GM21423 (cell line): ENCODE results near the gene RABL6.
A peak's percentile ranks its signal among the peaks of the same experiment; 100 is the strongest.
"Not testable (repeated sequence)": the region's sequence is repeated elsewhere in the genome, so short reads cannot be mapped to it uniquely, and the experiment has no call there.

Experiments
- ATAC-seq: cut with Tn5 transposase; IDR thresholded peaks from one replicate; pipeline ENCODE4 v1.9.1; 2021; ENCODE audit warnings: mild to moderate bottlenecking, moderate library complexity; ENCODE audit not compliant: unreplicated experiment

Gene RABL6

DNA sequence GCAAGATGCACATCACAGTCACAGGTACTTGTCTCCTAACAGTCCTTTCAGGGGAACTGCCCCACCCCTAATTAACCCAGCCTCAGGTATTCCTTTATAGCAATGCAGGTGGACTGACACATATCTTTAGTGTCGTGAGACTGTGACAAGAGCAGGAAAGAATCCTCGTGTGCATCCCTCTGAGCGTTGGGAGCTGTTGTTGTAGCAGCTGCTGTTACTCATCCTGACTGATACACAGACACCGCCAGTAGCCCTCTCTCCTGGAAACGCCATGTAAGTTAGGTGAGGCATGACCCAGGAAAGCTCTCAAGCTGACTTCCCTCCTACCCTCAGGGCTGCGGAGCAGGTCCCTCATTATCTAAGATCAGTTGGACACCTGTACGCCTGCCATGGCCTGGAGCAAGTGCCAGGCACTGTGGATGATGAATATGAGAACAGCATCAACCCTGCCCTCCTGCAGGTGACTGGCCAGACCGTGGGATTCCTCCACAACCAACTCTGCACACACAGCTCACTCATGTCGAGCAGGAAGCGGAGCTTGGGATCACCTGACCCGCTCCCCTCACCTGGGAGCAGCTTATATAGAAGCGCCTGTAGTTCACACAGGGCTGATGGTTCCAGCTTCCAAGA lies 33.2 kb upstream of the RABL6 start:
- no peak for ATAC-seq

DNA sequence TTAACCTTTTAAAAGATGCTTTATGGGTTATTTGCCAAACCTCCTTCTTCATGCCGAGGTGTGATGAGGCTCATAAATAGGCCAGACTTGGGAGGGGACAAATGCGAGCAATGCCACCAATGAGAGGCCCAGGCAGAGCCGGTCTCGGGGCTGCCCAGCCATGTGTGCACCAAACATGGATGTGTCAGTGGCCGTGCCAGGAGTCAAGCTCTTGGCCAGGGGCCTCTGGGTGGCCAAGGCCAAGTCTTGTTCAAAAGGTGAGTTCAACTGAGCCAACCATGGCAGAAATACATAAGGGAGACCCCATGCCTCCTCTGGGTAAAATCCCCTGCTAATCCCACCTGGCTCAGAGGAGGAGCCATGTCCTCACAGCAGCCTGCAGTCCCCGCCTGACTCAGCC lies 32.6 kb upstream of the RABL6 start:
- no peak for ATAC-seq

DNA sequence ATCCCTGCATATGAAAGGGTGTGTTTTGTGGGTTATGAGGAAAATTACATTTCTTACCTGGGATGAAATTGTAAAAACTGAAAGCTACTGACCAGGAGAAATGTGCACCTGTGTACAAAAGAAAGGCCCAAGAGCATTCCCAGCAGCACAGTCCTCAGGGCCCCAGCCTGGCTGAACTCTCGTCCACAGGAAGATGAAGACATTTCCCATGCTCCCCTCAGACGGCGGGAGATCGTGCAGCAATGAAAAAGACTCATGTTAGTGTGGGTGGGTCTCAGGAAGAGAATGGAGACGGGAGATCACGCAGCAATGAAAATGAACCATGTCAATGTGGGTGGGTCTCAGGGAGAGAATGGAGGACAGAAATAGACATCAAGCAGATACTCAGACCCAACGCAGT lies 30.8 kb upstream of the RABL6 start:
- no peak for ATAC-seq

DNA sequence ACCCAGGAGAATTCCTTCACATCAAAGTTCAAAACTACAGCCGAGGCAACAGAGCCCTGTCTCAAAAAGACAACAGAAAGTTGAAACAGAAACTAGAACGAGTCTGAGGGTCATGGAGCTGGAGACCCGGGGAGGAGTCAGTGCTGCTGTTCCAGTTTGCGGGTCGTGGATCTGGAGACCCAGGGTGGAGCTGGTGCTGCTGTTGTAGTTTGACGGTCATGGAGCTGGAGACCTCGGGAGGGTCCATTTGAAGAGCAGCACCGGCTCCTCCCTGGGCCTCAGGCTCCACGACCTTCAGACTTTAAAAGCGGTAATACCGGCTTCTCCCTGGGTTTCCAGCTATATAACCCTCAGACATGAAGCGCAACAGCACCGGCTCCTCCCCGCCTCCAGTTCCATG lies 30.4 kb upstream of the RABL6 start:
- no peak for ATAC-seq

DNA sequence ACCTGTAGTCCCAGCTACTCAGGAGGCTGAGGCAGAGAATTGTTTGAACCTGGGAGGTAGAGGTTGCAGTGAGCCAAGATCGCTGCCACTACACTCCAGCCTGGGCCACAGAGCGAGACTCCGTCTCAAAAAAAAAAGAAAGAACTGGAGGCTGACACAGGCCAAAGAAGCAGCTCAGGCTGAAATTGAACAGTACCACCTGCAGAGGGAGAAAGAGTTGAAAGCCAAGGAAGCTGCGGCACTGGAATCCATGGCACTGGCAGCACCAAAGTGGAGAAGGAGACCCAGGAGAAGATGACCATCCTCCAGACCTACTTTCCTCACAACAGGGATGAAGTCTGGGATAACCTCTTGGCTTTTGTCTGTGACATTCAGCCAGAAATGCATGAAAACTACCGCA lies 27.9 kb upstream of the RABL6 start:
- no peak for ATAC-seq

DNA sequence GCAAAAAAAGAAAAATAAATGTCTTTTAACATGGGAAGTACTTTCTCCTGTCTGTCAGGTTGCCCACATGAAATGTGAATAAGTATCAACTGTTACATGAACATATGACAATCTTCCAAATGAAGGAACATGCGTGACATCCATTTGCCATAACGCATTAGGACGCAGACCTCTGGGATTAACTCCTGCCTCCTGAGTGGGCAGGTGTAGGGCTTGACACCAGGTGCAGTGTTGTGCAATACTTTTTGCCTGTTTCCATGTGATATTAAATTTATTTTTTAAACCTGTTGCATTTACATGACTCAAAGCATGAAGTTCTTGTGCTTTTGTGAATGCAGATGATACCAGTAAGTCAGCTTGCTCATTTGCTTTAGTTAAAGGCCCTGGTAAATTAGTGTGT lies 25.3 kb upstream of the RABL6 start:
- no peak for ATAC-seq

DNA sequence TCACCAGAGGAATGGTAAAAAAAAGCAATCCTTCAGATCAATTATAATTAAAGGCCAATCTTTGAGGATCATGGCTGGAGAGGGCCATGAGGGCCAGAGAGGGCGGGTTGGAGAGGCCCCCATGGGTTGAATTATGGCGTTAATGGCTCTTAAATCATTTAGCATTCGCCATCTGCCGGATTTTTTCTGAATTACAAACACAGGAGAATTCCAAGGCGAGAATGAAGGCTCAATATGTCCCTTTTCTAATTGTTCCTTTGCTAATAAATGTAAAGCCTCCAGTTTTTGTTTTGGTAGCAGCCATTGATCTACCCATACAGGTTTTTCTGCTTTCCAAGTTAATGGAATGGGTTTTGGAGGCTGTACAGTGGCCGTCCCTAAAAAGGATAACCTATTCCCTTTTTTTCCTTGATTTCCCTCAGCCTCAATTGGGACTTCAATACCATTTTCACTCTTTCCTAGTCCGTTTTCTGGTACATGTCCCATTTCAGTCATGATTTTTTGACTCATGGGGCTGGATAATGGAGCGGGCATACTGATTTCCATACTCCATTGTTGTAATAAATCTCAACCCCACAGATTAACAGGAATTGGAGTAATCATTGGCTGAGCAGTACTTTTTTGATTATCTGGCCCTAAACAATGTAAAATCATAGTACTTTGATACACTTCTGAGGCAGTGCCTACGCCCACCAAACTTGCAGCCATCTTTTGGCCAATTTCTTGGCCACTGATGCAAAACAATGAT lies 23.3 kb upstream of the RABL6 start:
- ATAC-seq, result no peak

DNA sequence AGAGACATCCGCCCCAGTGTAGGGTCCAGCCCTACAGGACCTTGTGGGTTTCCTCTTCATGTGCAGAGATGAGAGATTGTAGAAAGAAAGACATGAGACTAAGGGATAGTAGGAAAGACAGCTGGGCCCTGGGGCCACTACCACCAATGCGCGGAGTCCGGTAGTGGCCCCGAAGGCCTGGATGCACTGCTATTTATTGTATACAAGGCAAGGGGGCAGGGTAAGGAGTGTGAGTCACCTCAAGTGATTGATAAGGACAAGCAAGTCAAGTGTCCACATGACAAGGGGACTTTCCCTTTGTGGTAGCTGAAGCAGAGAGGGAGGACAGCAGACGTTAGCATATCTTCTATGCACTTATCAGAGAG lies 22.8 kb upstream of the RABL6 start:
- no peak for ATAC-seq

DNA sequence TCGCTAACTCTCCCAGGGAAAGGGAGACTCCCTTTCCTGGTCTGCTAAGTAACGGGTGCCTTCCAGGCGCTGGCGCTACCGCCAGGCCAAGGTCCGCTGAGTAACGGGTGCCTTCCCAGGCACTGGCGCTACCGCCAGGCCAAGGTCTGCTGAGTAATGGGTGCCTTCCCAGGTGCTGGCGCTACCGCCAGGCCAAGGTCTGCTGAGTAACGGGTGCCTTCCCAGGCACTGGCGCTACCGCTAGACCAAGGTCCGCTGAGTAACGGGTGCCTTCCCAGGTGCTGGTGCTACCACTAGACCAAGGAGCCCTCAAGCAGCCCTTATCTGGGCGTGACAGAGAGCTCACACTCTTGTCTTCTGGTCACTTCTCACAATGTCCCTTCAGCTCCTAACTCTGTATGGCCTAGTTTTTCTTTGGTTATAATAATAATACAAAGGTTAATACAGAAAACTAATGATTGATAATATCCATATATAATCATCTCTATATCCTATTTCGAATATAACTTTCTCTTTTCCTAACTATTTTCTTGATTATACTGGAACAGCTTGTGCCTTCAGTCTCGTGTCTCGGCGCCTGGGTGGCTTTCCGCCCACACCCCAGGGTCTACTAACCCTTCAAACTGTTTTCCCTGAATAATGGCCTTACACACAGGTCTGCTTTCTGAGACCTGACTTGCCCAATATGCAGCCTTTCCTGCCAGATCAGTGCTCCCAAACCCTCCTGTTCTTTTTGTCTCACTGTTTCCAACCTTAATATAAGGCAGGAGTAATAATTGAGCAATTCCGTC lies 22.0 kb upstream of the RABL6 start:
- not testable (repeated sequence) for ATAC-seq

DNA sequence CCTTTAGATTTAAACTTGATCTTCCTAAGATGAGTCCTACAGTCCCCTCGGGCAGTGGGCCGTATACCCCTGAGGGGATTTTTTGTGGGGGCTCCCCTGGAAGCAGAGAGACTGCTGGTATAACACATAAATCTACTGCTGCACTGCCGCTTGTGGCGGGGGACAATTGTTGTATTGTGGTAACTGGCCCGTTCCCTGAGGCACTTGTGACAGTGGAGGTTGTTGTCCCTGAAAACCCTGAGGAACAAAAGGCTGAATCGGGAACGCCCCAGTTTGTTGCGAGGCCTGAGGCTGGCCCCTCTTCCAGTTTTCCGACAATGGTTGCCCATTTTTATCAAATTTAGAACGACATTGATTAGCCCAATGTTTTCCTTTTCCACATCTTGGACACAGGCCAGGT lies 21.3 kb upstream of the RABL6 start:
- ATAC-seq, result no peak

DNA sequence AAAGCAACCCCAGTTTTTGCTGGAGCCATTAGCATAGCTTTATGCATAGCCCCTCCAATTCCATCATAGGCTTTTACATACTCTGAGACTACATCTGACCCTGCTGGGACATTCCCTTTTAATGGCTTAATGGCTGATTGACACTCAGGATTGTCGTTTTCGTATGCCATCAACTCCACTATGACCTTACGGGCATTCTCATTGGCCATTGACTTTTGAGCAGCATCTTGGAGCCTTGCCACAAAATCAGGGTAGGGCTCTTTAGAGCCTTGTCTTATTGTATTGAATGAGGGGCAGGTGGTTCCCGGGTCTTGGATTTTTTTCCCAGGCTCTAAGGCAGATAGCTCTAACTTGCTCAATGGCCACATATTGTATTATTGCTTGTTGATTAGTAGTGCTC lies 20.8 kb upstream of the RABL6 start:
- ATAC-seq, result not testable (repeated sequence)

DNA sequence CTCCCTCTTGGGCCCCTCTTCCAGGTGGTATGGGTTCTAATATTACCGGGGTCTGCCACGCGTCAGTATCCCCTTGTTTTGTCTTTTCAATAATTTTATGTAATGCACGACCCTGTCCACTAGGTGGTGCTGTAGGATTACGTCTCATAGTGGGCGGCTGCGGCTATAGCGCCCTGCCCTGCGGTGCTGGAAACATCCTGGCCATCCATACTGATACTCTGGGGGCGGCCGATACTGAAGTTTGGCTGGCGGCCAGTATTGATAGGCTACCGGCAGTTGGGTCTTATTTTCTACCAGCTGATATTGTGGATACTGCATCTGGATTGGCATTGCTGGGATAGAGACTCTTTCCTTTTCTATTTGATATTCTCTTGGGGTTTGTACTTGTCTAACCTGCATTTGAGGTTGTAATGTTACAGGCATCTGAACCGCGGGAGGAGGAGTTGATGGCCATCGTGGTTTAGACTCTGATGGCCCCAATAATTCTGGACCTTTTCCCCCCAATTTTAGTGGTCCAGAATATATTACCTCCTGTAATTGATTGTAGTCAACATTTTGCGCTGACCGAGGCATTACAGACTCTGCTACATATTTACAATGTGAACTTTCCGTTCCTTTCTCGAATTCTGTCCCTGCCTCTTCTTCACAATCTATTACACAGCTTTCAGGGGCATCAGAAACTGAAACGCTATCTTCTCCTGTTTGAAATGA lies 19.9 kb upstream of the RABL6 start:
- no peak for ATAC-seq

DNA sequence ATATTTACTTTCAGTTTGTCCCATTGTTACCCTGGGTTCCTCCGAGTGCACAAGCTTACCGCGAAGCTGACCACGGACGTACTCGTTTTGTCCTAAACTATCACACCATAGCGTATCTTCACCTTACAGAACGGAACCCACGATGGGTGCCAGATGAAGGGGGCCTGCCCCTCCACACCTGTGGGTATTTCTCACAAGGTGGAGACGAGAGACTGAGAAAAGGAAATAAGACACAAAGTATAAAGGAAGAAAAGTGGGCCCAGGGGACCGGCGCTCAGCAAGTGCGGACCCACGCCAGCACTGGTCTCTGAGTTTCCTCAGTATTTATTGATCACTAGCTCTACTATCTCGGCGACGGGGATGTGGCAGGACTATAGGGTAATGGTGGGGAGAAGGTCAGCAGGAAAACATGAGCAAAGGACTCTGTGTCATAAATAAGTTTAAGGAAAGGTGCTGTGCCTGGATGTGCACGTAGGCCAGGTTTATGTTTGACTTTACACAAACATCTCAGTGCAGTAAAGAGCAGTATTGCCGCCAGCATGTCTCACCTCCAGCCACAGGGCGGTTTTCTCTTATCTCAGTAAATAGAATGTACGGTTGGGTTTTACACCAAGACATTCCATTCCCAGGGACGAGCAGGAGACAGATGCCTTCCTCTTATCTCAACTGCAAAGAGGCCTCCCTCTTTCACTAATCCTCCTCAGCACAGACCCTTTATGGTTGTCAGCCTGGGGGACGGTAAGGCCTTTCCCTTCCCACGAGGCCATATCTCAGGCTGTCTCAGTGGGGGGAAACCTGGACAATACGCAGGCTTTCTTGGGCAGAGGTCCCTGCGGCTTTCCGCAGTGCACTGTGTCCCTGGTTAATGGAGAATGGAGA lies 18.9 kb upstream of the RABL6 start:
- ATAC-seq, result not testable (repeated sequence)

DNA sequence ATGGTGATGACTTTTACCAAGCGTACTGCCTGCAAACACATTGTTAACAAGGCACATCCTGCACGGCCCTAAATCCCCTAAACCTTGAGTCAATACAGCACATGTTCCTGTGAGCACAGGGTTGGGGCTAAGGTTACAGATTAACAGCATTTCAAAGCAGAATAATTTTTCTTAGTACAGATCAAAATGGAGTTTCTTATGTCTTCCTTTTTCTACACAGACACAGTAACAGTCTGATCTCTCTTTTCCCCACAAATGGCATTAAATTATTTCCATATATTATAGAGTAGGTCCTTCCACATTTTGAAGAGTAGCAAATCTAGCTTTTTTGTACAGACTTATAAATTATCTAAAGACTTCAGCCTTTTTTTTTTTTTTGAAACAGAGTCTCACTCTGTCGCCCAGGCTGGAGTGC lies 18.2 kb upstream of the RABL6 start:
- ATAC-seq, result no peak

DNA sequence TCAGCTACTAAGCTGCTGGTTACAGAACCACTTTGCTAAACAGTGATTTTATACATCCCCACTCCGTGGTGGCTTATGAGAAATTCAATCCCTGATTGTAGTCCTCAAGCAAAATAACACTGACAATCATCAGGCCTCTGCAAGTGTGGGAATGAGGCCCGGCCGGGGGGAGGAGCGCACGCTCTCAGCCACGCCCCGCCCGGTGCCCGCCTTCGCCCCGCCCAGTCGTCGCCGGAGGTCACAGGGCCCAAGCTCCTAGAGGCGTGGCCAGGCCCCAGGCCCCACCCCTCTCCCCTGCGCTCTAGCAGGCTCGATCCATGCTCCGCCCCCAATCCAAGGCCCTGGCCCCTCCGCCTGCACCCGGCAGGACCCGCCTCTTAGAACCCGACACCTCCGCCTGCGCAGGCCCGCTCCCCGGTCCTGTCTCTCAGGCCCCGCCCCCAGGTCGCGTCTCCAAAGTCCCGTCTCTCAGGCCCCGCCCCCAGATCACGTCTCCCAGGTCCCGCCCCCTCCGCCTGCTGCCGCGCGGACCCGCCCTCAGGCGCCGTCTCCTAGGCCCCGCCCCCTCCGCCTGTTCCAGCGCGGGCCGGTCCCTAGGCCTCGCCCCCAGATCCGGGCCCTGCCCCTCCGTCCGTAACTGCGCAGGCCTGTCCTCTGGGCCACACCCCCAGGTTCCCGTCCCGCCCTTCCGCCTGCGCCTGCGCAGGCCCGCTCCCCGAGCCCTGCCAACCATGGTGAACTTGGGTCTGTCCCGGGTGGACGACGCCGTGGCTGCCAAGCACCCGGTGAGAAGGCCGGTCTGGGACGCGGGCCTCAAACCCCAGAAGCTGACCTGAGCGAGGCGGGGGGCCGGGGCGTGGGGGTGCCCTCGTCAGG lies 16.9 kb upstream of the RABL6 start, which contains the start of gene TMEM141:
Gene TMEM141, plus strand, starts transcription at position 705 of the 876 bp plus-strand sequence. Its CDS starts 27 bp downstream, at position 732.
- peak; percentile 84 for ATAC-seq

DNA sequence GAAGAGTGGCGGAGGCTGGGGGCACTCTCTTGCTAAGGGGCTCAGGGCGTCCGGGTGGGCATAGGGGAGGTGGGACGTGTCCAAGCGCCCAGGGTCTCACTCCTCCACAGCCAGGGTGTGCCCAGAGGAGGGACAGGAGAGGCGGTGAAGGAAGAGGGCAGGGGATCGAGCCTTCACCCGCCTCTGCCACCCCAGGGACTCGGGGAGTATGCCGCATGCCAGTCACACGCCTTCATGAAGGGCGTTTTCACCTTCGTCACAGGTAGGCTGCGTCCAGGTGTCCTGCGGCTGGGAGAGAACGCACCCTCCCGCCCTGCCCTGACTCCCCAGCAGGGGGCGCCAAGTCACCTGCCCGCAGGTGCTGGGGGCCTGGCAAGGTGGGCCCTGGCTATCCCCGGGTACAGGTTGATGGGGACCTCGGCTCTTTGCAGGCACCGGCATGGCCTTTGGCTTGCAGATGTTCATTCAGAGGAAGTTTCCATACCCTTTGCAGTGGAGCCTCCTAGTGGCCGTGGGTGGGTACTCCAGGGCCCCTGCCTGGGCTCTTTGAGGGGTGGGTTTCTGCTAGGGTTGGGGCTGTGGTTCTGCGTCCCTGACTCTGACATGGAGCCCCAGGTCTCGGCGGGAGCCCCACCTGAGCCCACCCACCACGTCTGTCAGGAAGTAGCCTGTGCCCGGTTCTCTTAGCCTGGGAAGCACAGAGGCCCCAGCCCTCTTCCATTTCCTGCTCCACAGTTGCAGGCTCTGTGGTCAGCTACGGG lies 16.1 kb upstream of the RABL6 start:
- no peak for ATAC-seq

DNA sequence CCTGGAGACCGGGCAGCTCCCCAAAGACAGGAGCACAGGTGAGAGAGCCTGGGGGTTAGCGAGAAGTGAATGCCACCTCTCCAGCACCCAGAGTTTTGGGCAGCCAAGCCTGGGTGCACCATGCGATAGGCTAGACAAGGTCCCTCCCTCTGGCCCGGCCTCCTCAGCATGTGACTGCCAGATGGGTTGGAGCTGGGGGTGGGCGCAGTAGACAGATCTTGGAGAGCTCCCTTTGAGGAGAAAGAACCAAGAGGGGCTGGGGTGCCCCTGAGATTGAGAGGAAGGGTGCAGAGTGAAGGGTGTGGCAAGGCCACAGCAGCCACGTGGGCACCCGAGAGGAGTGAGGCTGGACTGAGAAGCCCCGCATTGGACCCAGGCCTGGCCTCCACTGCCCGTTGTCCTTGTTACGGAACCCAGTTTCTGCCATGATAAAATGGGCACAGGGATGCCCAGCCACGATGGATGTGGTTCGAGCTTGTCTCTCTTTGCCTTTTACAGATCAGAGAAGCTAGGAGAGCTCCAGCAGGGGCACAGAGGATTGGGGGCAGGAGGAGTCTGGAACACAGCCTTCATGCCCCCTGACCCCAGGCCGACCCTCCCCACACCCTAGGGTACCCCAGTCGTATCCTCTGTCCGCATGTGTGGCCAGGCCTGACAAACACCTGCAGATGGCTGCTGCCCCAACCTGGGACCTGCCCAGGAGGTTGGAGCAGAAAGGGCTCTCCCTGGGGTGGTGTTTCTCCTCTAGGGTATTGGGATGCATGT lies 15.2 kb upstream of the RABL6 start:
- no peak for ATAC-seq
